Immature natural killer cell (primary cell): Measurements from ENCODE around the gene MUSTN1. TPM values are rescaled to one million over a fixed set of nuclear protein-coding genes. Genes with fewer than 3 reads are reported as not detected.

ENCODE experiments used
- DNase-seq, 3 donors: peaks; one replicate each; pipeline ENCODE4 v3.0.0; 2022; ENCODE audit warnings: mixed read lengths in 1 of 3
- H3K27ac Mint-ChIP-seq, 6 donors: one replicate each; pipeline ENCODE4 v1.8.0; 2020; ENCODE audit warnings: mixed read lengths in 6 of 6, mild to moderate bottlenecking in 5 of 6, inconsistent platforms in 4 of 6, moderate library complexity in 3 of 6
- H3K27me3 Mint-ChIP-seq, 3 donors: one replicate each; pipeline ENCODE4 v1.8.0; 2020 to 2021; ENCODE audit warnings: low read depth in 3 of 3, mild to moderate bottlenecking in 3 of 3, mixed read lengths in 3 of 3, moderate library complexity in 3 of 3, inconsistent platforms in 1 of 3
- H3K36me3 Mint-ChIP-seq, 3 donors: one replicate each; pipeline ENCODE4 v1.8.0; 2020; ENCODE audit warnings: mixed read lengths in 3 of 3, inconsistent platforms in 2 of 3, mild to moderate bottlenecking in 2 of 3
- H3K4me1 Mint-ChIP-seq, 2 donors: one replicate each; pipeline ENCODE4 v1.8.0; 2020; ENCODE audit warnings: inconsistent platforms in 2 of 2, mild to moderate bottlenecking in 2 of 2, mixed read lengths in 2 of 2, moderate library complexity in 1 of 2
- H3K4me3 Mint-ChIP-seq, 5 donors: one replicate each; pipeline ENCODE4 v1.8.0; 2020; ENCODE audit warnings: mild to moderate bottlenecking in 5 of 5, mixed read lengths in 5 of 5, inconsistent platforms in 3 of 5, moderate library complexity in 3 of 5
- H3K9me3 Mint-ChIP-seq, 6 donors: one replicate each; pipeline ENCODE4 v1.8.0; 2020; ENCODE audit warnings: mild to moderate bottlenecking in 6 of 6, mixed read lengths in 6 of 6, inconsistent platforms in 4 of 6, moderate library complexity in 3 of 6
- polyA plus RNA-seq, 3 donors: library from polyadenylated mRNA; unstranded; fragments of 300-500 nt; fragmentation: Illumina TruSeq; gene quantifications; one replicate each; pipeline ENCODE4 v1.2.3, GENCODE V29; 2021

MUSTN1 gene
- polyA plus RNA-seq, 3 donors from 2014 or later = not detected

DNA sequence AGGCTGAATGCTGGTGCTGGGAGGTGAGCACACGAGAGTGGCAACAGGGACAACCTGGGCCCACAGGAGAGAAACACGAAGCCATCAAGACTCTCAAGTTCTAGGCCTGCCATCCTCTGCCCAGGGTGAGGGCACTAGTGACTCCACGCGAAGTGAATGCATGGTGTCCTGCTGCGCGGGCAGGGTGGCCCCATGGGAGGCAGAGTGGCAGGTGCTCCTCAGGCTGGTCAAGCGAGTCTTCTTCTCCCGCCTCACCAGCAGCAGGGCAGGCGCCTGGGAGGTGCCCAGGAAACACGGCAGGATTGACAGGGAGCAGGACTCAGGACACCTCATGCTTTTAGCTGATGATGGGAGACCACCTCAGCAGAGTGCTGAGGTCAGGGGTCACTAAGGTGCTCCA is 35.7 kb upstream of the MUSTN1 start:
- Mint-ChIP-seq H3K4me3 (no peak overlapping the region), H3K9me3 (no peaks in the 10 kb centered on the region), H3K27me3 (peaks cover 0 to 6% (median 1%) of the 10 kb centered on the region in 3 donors), H3K27ac (no peak overlapping the region), H3K36me3 (peaks cover 4 to 8% (median 7%) of the 10 kb centered on the region in 3 donors), H3K4me1 (peaks cover 37 to 48% of the 10 kb centered on the region in 2 donors)
- DNase-seq = no peak

DNA sequence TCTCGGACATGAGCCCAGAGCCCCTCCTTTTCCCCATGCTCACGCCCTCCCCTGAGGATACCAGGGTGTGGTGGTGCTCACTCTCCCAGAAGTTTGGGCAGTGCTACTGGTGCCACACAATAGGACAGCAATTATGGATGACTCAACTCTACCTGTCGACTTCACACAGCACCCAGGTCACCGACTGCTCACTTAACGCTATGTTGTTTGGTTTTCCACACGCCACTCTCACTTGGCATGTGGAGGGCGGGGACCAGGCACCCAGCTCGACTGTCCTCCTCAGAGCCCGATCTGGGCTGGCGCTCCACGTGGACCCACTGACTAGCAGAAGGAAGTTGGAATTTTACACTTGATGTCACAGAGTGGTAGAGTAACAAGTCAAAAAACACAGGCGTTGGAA is 31.6 kb upstream of the MUSTN1 start:
- H3K4me1 Mint-ChIP-seq = peaks cover 11 to 27% of the 10 kb centered on the region in 2 donors

DNA sequence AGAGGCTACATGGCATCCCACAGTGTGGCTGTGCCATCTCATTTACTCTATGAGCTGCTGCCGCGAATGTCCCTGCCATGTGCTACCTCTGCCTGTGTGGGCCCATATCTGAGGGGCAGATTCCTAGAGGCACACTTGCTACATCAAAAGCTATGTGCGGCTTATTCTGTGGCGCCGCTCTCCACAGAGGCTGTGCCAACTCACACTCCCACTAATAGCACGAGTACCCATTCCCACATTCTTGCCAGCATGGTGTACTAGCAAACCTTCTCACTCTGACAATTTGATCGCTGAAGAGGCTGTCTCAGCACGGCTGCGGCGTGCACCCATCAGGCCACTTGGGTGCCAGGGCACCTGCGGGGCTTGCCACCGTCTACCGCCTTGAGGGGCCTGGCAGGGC is 31.2 kb upstream of the MUSTN1 start:
- Mint-ChIP-seq H3K27me3 (peaks cover 0 to 4% (median 3%) of the 10 kb centered on the region in 3 donors), H3K27ac (no peak overlapping the region), H3K9me3 (peaks cover 0 to 9% (median 3%) of the 10 kb centered on the region in 6 donors), H3K4me1 (peaks cover 11 to 25% of the 10 kb centered on the region in 2 donors), H3K36me3 (peaks cover 16 to 27% (median 16%) of the 10 kb centered on the region in 3 donors), H3K4me3 (no peak overlapping the region)
- no peak for DNase-seq

More for the DNA sequence above, 31.6 kb upstream of the MUSTN1 start:
- no peak overlapping the region for H3K27ac Mint-ChIP-seq
- H3K9me3 Mint-ChIP-seq = peaks cover 0 to 9% (median 3%) of the 10 kb centered on the region in 6 donors
- H3K27me3 Mint-ChIP-seq = peaks cover 0 to 3% (median 1%) of the 10 kb centered on the region in 3 donors
- H3K36me3 Mint-ChIP-seq = peaks cover 16 to 27% (median 16%) of the 10 kb centered on the region in 3 donors
- DNase-seq = no peak
- H3K4me3 Mint-ChIP-seq = no peak overlapping the region

DNA sequence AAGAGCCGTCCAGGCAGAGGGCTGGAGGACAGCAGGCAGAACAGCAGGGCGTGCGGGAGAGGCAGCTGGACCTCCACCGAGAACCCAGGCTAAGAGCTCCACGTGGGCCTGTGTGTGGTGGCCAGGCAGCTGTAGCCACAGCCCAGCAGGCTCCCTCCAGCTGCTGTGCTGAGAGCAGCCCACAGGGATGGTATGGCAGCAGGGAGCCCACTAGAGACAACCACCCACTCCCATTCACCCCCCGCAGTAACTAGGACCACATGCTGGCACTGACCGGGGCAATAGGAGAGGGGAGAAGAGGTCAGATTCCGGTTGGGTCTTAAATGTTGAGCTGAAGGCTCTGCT is 25.6 kb upstream of the MUSTN1 start:
- Mint-ChIP-seq H3K36me3 (peaks cover 12 to 19% (median 14%) of the 10 kb centered on the region in 3 donors), H3K27me3 (peaks cover 0 to 3% (median 0%) of the 10 kb centered on the region in 3 donors), H3K4me1 (peaks cover 3 to 11% of the 10 kb centered on the region in 2 donors), H3K27ac (peak overlapping the region in 2 of 6 donors; percentile 32 to 71), H3K9me3 (peaks cover 0 to 9% (median 3%) of the 10 kb centered on the region in 6 donors), H3K4me3 (no peak overlapping the region)
- DNase-seq = no peak

DNA sequence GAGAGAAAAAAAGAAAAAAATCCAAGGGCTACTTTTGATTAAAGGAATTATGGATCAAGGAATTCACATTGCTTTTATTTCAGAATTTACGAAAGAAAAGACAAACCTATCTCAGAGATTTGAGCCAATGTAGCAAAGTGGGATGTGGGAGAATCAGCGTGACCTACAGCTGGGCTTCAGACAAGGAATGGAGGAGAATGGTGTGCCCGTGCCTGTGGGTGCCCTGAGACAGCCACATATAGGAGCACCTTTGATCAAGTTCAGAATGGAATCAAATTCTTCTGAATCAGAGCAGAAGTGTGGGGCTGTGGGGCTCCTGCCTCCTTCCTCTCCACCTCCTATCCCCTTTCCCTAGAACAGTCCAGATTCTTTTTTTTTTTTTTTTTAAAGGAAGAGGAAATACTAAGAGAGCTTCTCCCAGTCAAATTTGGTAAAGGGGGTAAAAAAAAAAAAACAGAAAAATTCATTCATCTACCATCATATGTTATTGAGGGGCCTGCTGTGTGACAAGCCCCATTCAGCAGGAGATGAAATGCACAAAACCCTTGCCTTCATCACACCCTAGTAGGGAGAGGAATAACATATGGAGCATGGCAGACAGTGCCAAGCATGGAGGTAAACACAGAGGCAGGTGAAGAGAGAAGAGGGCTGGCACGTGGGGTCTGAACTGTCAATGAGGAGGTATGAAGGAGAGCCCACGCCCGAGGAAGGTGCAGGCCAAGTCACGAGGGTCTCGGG is 25.0 kb upstream of the MUSTN1 start:
- Mint-ChIP-seq H3K36me3 (peaks cover 10 to 16% (median 12%) of the 10 kb centered on the region in 3 donors), H3K4me3 (no peak overlapping the region), H3K4me1 (peaks cover 3 to 11% of the 10 kb centered on the region in 2 donors), H3K27ac (peak overlapping the region in 2 of 6 donors; percentile 32 to 71), H3K27me3 (peaks cover 0 to 3% (median 0%) of the 10 kb centered on the region in 3 donors), H3K9me3 (peaks cover 0 to 5% (median 1%) of the 10 kb centered on the region in 6 donors)
- no peak for DNase-seq

DNA sequence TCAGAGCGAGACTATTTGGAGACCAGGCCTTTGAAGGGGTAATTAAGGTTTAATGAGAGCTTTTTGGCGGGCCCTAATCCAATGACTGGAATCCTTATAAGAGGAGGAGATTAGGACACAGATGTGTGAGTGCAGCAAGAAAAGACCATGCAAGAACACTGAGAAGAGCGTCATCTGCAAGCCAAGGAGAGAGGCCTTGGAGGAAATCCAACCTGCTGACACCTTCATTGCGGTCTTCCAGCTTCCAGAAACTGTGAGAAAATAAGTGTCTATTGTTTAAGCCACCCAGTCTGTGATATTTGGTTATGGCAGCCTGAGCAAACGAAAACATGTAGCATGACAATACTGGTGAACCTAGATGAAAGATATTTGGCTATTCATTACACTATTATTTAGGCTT is 23.0 kb upstream of the MUSTN1 start:
- Mint-ChIP-seq H3K4me1 (peaks cover 1 to 5% of the 10 kb centered on the region in 2 donors), H3K27me3 (peaks cover 0 to 3% (median 0%) of the 10 kb centered on the region in 3 donors), H3K4me3 (no peak overlapping the region), H3K27ac (no peak overlapping the region), H3K9me3 (no peaks in the 10 kb centered on the region), H3K36me3 (peaks cover 6 to 8% (median 7%) of the 10 kb centered on the region in 3 donors)
- no peak for DNase-seq

DNA sequence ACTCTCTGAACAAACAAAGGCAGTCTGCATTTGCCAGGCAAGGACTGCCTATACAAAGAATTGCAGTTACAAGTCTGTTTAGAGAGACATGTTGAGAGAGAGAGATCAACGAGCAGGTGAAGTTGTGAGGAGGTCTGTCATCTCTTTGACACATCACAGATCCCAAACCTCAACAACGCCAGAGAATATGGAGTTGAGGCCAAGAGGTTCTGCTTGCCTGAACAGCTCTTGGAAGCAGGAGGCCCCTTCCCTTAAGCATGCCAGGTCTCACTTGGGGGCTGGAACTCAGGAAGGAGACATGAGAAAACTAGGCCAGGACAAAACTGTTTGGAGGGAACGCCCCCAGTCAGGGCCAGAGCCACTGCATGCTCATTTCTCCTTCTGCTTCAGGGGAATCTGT is 22.3 kb upstream of the MUSTN1 start:
- H3K4me3 Mint-ChIP-seq = no peak overlapping the region
- no peaks in the 10 kb centered on the region for H3K9me3 Mint-ChIP-seq
- H3K27me3 Mint-ChIP-seq = peaks cover 0 to 3% (median 0%) of the 10 kb centered on the region in 3 donors
- no peak overlapping the region for H3K27ac Mint-ChIP-seq
- DNase-seq = no peak
- peaks cover 3 to 8% (median 4%) of the 10 kb centered on the region in 3 donors for H3K36me3 Mint-ChIP-seq
- peaks cover 0 to 1% of the 10 kb centered on the region in 2 donors for H3K4me1 Mint-ChIP-seq

DNA sequence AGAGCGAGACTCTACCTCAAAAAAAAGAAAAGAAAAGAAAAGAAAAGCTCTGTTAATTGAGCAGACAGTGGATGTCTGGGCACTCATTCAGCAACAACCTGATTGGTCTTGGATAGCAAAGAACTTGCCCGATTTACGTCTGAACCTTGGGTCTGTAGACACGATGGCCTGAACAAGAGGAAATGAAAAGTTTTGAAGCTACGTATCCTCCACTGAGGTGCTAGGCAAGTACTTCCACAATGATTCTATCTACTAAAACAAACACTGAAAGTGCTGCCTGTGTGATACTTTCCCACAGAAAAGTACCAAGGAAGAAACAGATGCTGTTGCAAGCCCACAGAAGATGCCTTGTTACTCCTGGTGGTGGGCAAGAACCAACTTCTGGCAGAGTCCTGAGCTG is 21.8 kb upstream of the MUSTN1 start:
- no peak overlapping the region for H3K27ac Mint-ChIP-seq
- peaks cover 0 to 1% of the 10 kb centered on the region in 2 donors for H3K4me1 Mint-ChIP-seq
- no peak overlapping the region for H3K4me3 Mint-ChIP-seq
- H3K9me3 Mint-ChIP-seq = no peaks in the 10 kb centered on the region
- H3K36me3 Mint-ChIP-seq = peaks cover 3 to 11% (median 4%) of the 10 kb centered on the region in 3 donors
- peaks cover 0 to 3% (median 0%) of the 10 kb centered on the region in 3 donors for H3K27me3 Mint-ChIP-seq
- DNase-seq = no peak

DNA sequence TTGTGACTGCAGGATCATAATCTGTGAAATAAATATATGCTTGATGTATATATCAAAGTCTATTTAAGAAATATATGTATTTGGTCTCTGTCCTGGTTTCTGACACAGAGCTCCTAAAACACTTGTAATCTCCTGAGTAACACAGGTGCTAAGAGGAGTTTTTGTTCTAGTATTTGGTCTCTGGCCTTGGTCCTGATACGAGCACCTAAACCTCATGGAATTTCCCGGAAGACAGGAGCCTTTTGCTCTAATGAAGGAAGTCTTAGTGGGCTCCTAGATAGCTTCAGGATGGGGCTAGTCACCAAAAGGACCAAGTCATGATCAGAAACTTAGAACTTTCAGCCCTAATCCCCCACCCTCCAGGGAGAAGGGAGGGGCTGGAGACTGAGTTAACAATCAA is 19.2 kb upstream of the MUSTN1 start:
- Mint-ChIP-seq H3K27ac (no peak overlapping the region), H3K9me3 (no peaks in the 10 kb centered on the region), H3K4me3 (no peak overlapping the region), H3K36me3 (peaks cover 3 to 12% (median 6%) of the 10 kb centered on the region in 3 donors), H3K4me1 (peaks cover 0 to 1% of the 10 kb centered on the region in 2 donors), H3K27me3 (no peaks in the 10 kb centered on the region)
- no peak for DNase-seq

DNA sequence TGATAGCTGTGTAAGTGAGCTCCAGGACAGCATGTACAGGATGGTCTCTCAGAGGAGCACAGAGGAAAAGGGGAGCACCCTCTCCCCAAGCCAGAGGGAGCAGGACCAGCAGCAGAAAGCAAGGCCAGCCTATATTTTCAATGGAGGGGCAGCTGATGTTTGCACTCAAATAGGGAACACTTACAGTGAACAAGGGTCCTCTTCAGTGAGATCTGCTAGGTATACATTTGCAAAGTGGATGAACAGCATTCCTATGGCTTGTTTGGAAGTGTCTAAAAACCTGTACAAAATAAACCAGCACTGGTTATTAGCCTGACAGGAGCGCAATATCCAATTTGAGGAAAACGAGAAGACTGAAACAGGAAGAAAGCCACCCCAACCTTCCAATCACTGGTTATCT is 17.6 kb upstream of the MUSTN1 start:
- no peak overlapping the region for H3K4me3 Mint-ChIP-seq
- H3K27me3 Mint-ChIP-seq = no peaks in the 10 kb centered on the region
- no peak overlapping the region for H3K27ac Mint-ChIP-seq
- H3K36me3 Mint-ChIP-seq = peaks cover 6 to 21% (median 7%) of the 10 kb centered on the region in 3 donors
- DNase-seq = no peak
- no peaks in the 10 kb centered on the region for H3K4me1 Mint-ChIP-seq
- no peaks in the 10 kb centered on the region for H3K9me3 Mint-ChIP-seq

DNA sequence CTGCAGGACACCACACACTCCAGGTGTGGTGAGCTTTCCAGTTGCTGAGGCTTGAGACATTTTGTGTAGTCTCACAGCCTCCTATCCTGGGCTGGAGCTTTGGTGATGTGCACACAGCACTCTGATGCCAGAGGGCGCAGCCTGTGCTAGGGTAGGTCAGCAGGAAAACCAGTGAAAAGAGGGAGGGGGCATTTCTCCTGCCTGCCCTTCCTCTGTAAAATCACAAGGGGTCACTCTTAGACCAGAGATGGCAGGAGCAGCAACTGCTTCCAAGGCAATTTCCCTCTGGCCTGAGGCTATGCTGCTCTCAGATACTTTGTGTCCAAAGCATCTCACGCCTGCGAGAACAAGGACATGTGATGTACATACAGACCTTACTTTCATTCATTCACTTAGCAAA is 16.5 kb upstream of the MUSTN1 start:
- Mint-ChIP-seq H3K4me1 (no peaks in the 10 kb centered on the region), H3K27ac (no peak overlapping the region), H3K4me3 (no peak overlapping the region), H3K36me3 (peaks cover 6 to 25% (median 7%) of the 10 kb centered on the region in 3 donors), H3K9me3 (no peaks in the 10 kb centered on the region), H3K27me3 (no peaks in the 10 kb centered on the region)
- DNase-seq = peak in 2 of 3 donors; percentile 21 to 28

DNA sequence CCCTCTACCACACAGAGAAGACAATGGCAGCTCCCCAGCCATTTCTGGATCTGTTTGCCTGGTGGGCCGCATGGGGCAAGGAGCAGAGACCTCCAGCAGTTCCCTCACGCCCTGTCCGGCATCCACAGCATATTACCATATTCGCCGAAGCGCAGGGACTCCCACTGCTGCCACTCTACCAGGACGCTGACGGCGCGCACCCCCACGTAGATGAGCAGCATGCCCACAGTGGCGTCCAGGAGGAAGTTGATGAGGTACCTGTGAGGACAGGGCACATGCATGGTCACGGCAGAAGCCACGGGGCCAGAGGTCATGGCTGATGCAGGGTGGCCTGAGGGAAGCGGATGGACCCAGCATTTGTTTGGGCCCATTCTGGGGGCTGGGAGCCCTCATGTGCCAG is 14.8 kb upstream of the MUSTN1 start:
- no peak overlapping the region for H3K4me3 Mint-ChIP-seq
- H3K27ac Mint-ChIP-seq = no peak overlapping the region
- H3K36me3 Mint-ChIP-seq = peaks cover 5 to 25% (median 7%) of the 10 kb centered on the region in 3 donors
- no peaks in the 10 kb centered on the region for H3K4me1 Mint-ChIP-seq
- H3K9me3 Mint-ChIP-seq = no peaks in the 10 kb centered on the region
- no peak for DNase-seq
- H3K27me3 Mint-ChIP-seq = no peaks in the 10 kb centered on the region

DNA sequence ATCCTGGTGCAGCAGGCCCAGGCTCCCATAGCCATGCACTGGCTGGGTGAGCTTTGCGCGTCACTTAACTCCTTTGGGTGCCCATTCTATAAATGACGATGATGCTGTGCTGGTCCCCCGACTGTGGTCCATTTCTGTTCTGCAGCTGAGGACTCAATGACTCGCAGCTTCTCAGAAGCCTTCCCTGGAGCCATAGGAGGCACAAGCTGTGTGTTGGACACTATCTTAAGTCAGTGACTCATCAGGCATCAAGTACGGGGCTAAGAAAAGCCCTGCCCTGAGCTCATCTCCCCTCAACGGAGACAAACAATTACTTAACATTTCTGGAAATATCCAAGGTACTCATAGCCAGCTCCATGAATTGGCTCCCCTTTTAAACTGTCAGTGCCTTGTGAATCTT is 13.8 kb upstream of the MUSTN1 start:
- H3K9me3 Mint-ChIP-seq = no peaks in the 10 kb centered on the region
- H3K27me3 Mint-ChIP-seq = no peaks in the 10 kb centered on the region
- H3K27ac Mint-ChIP-seq = no peak overlapping the region
- no peak for DNase-seq
- no peak overlapping the region for H3K4me3 Mint-ChIP-seq
- peaks cover 0 to 2% of the 10 kb centered on the region in 2 donors for H3K4me1 Mint-ChIP-seq
- H3K36me3 Mint-ChIP-seq = peaks cover 7 to 33% (median 11%) of the 10 kb centered on the region in 3 donors

DNA sequence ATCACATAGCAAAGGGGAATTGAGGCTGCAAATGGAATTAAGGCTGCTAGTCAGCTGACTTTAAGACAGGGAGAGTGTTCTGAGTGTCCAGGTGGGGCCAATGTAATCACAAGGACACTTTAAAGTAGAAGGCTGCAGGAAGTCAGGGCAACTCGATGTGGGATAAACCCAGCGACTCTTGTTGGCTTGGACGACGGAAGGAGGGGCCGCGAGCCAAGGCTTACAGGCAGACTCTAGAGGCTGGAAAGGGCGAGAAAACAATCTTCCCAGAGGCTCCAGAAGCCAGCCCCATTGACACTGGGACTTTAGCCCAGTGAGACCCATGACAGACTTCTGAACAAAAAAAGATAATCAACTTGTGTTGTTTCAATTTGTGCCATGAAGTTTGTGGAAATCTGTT is 12.9 kb upstream of the MUSTN1 start:
- Mint-ChIP-seq H3K27me3 (no peaks in the 10 kb centered on the region), H3K27ac (peak overlapping the region in 1 of 6 donors; percentile 58), H3K36me3 (peaks cover 7 to 30% (median 11%) of the 10 kb centered on the region in 3 donors), H3K4me1 (peaks cover 0 to 2% of the 10 kb centered on the region in 2 donors), H3K4me3 (no peak overlapping the region), H3K9me3 (no peaks in the 10 kb centered on the region)
- DNase-seq = no peak
